HG02588 (cell line): ENCODE data around the gene S100P.
"Not testable (repeated sequence)": the region's sequence is repeated elsewhere in the genome, so short reads cannot be mapped to it uniquely, and the experiment has no call there.

Source experiments
- ATAC-seq: cut with Tn5 transposase; IDR thresholded peaks from one replicate; pipeline ENCODE4 v1.9.1; 2021; ENCODE audit warnings: mild to moderate bottlenecking, moderate library complexity; ENCODE audit not compliant: unreplicated experiment

S100P gene

GRCh38 chr4:6693231-6694176, at the start of gene S100P:
S100P (plus strand) TSS chr4:6693878; CDS start chr4:6693933, 55 bp downstream.
- ATAC-seq = no peak

DNA sequence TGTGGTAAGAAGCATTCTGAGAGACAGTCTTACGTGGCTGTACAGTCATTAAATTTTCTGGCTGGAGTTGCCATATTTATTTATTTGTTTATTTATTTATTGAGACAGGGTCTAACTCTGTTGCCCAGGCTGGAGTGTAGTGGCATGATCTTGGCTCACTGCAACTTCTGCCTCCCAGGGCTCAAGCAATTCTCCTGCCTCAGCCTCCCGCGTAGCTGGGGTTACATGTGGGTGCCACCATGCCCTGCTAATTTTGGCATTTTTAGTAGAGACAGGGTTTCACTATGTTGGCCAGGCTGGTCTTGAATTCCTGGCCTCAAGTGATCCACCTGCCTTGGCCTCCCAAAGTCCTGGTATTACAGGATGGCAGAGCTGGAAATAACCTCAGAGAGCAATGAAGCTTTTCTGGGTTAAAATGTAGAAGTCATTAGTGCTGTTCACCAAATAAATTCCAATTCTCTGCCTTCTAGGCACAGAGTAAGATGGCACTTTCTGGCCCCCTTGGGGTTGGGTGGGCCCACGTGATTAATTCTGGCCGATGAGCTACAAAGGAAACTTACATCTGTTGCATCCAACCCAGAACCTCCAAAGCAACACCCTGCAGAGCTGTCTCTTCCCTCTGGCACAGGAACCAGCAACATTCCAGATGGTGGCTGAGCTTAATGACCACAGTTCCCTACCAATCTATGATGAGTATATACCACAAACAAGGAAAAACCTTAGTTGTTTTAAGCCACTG, 48.7 kb upstream of the S100P start:
- no peak for ATAC-seq

GRCh38 chr4:6647169-6647568, 46.5 kb upstream of the S100P start:
- ATAC-seq = no peak

DNA sequence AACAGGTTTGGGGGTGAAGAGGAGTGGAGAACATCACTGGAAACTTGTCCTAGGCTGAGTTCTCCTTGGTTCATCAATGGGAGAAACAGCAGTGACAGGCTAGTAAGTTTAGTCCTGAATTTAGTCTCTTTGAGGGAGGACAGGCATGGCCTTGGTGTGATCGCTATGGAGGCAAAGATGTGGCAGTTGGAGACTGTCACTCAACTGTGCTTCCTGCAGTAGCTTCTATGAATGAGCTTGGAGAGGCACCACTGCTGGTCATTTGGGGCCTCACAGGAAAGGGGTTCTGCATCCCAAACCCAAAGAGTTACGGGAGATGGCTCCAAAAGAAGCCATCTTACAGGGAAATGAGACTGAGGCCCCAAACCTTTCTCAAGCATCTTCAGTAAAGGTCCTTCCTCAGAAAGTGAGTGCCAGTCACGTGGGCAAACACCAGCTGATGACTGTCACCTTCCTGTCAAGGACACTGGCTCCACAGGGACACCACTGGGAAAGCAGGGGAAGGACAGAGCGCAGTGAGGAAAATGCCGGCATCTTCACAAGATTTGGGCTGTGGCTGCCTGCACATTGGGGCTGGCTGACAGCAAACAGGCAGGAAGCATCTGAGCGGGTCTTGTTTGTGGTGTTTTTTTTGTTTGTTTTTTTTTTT, 46.0 kb upstream of the S100P start:
- ATAC-seq = no peak

DNA sequence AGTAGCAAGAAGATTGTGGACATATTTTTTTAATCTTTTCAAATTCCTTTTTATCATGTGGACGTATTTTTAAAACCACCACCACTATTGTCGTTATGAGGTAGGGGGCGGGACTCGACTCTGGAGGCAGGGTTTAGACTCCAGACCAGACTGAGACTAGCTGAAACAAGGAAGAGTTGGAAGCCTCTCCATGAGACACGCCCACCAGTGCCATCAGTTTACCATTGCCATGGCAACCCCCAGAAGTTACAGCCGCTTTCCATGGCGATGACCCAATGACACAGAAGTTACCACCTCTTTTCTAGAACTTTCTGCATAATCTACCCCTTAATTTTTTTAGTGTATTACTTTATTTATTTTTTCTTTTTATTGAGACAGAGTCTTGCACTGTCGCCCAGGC, 44.5 kb upstream of the S100P start:
- ATAC-seq = no peak

DNA sequence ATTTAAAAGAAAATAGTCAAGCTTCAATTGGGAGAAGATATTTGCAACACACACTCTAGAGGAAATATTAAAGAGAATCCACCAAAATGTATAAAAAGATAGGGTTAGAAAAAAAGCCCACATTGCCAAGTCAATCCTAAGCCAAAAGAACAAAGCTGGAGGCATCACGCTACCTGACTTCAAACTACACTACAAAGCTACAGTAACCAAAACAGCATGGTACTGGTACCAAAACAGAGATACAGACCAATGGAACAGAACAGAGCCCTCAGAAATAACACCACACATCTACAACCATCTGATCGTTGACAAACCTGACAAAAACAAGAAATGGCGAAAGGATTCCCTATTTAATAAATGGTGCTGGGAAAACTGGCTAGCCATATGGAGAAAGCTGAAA, 39.5 kb upstream of the S100P start:
- not testable (repeated sequence) for ATAC-seq

DNA sequence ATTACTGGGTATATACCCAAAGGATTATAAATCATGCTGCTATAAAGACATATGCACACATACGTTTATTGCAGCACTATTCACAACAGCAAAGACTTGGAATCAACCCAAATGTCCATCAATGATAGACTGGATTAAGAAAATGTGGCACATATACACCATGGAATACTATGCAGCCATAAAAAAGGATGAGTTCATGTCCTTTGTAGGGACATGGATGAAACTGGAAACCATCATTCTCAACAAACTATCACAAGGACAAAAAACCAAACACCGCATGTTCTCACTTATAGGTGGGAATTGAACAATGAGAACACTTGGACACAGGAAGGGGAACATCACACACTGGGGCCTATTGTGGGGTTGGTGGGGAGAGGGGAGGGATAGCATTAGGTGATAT, 38.4 kb upstream of the S100P start:
- not testable (repeated sequence) for ATAC-seq

GRCh38 chr4:6655924-6656323, 37.8 kb upstream of the S100P start:
- no peak for ATAC-seq

DNA sequence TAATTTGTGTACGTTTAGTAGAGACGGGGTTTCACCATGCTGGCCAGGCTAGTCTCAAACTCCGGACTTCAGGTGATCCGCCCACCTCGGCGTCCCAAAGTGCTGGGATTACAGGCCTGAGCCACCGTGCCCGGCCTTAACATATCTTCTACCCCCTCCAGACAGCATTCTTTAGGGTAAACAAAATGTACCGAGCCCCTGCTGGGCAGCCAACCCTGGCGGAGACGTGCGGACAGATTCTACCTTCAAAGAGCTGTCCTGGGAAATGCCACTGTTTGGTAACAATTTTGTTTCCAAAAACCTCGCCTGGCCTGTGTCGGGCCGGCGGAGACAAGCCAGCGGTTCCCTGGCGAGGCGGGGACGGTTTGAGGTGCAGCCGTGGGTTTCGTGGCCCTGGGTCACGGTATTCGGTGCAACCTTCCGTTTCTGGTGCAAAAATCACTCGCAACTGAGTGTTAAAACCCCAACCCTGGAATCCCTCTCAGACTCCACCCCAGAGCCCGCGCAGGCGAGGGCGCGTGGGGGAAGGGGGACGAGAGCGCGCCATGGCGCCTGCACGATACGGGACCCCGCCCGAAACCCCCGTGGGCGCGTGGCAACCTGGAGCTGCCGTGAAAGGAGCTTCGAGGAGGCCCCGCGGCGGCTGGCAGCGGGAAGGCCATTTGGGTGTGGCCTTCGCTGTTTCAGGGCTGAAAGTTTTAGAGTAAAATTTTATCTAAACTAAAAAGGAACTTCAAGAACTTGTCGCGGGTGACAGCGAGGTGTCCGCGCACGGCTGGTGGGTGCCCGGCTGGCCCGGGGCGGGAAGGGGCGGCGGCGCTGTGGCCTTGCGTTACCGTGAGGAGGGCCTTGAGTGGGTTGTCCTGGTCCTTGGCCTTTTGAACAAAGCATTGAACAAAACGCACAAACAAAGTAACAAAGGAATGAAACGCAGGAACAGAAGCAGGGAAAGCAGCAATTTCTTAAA, 36.2 kb upstream of the S100P start:
- ATAC-seq = no peak

GRCh38 chr4:6658209-6658595, 35.5 kb upstream of the S100P start:
- ATAC-seq = no peak

- no peak for ATAC-seq
These were observed 35.0 kb upstream of the S100P start for GRCh38 chr4:6658597-6659075.

- no peak for ATAC-seq
These were observed 33.8 kb upstream of the S100P start for GRCh38 chr4:6659897-6660296.

DNA sequence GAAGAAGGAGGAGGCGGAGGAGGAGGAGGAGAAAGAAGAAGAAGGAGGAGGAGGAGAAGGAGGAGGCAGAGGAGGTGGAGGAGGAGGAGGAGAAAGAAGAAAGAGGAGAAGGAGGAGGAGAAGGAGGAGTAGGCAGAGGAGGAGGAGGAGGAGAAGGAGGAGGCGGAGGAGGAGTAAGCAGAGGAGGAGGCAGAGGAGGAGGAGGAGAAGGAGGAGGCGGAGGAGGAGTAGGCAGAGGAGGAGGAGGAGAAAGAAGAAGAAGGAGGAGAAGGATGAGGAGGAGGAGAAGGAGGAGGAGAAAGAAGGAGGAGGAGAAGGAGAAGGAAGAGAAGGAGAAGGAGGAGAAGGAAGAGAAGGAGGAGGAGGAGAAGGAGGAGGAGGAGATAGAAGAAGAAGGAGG, 33.2 kb upstream of the S100P start:
- ATAC-seq = no peak

DNA sequence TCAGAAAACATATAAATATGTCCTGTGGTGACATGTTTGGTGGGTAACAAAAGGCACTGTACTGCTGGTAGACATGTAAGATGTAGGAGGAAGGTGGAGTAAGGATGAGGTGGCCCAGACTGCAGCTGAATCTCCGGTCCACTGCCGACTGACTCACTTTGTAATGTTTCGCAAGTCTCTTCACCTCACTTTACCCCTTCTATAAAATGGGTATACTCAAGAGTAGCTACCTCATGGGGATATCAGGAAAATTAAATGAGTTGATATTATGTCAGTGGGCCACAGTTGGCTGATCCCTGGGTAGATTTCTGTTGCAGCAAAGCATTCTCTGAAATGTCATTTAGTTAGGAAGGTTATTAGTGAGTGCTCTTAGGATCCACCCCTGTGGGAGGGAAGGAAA, 31.1 kb upstream of the S100P start:
- no peak for ATAC-seq

- no peak for ATAC-seq
These were observed 29.9 kb upstream of the S100P start for GRCh38 chr4:6663596-6664393.

GRCh38 chr4:6665320-6665654, 28.4 kb upstream of the S100P start:
- ATAC-seq = no peak

DNA sequence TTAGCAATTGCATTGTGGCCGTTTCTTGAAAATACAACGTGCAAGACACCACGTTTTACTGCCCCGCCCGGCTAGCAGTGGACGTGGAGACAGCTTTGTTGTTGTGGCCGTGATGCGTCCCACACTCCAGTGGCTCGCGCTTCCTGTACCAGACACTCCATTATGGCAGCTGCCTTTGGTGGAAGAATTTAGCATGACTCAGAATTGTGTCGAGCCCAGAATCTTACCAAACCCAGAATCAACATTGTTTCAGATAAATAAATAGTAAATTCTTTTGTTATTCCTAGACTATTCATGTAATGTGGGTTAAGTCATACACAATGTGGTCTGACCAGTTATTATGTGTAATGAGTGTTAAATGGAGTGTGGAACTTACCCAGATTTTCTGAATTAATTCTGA, 25.3 kb upstream of the S100P start:
- ATAC-seq = no peak

DNA sequence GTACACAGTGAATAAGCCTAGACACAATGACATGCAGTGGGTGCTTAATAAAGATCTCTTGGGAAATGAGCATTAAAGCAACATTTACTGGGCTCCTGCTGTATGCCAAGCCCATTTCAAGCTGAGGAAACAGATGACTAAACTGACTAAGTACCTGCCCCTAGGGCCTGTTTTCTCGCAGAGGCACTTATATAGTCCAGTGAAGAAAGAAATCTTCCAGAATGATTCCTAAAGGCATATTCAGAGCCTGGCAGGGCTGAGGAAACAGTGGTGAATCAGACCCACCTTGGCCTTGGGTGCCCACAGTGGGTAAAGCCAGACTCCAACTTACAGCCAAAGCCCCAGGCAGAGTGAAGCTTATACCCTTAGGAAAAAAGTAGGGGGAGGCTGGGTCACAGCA, 22.0 kb upstream of the S100P start:
- ATAC-seq = no peak

DNA sequence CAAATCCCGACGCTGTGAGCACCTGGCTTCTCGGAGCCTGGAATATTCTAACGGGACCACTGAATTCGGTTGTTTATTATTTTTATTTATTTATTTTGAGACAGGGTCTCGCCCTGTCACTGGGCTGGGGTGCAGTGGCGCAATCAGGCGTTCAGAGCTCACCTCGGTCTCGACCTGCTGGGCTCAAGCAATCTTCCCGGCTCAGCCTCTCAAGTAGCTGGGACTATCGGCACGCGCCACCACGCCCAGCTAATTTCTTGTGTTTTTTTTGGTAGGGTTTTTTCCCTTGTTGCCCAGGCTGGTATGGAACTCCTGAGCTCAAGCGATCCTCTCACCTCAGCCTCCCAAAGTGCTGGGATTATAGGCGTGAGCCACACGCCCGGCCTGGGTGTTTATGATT, 21.5 kb upstream of the S100P start:
- no peak for ATAC-seq
